ENCODE results near the gene VSIG2.
A peak's percentile ranks its signal among the peaks of the same experiment; 100 is the strongest.

Gene VSIG2

GRCh38 chr11:124745270-124745834 lies 6.7 kb downstream of the VSIG2 start:
- H3K4me1 ChIP-seq (ENCODE audit: low read length), result peaks cover 29% of the 10 kb centered on the region
- peaks cover 8% of the 10 kb centered on the region for H3K27me3 ChIP-seq (ENCODE audit: low read depth, low read length)
- H3K4me3 ChIP-seq (ENCODE audit: low read length), result peak overlapping the region; percentile 98
- H2AFZ ChIP-seq (ENCODE audit: low read depth, low read length), result no peak overlapping the region
- no peaks in the 10 kb centered on the region for H3K79me2 ChIP-seq (ENCODE audit: low read length)
- no peaks in the 10 kb centered on the region for H3K36me3 ChIP-seq (replicated peaks; ENCODE audit: low read depth, low read length)
- H3K9ac ChIP-seq (ENCODE audit: low read length), result no peak overlapping the region
- peak overlapping the region; percentile 94 for H3K4me2 ChIP-seq (ENCODE audit: low read length)
- no peaks in the 10 kb centered on the region for H4K20me1 ChIP-seq (ENCODE audit: insufficient read depth, low read length)
- H3K27ac ChIP-seq (ENCODE audit: low read length), result no peak overlapping the region
- TF ChIP-seq, protein P1, sequence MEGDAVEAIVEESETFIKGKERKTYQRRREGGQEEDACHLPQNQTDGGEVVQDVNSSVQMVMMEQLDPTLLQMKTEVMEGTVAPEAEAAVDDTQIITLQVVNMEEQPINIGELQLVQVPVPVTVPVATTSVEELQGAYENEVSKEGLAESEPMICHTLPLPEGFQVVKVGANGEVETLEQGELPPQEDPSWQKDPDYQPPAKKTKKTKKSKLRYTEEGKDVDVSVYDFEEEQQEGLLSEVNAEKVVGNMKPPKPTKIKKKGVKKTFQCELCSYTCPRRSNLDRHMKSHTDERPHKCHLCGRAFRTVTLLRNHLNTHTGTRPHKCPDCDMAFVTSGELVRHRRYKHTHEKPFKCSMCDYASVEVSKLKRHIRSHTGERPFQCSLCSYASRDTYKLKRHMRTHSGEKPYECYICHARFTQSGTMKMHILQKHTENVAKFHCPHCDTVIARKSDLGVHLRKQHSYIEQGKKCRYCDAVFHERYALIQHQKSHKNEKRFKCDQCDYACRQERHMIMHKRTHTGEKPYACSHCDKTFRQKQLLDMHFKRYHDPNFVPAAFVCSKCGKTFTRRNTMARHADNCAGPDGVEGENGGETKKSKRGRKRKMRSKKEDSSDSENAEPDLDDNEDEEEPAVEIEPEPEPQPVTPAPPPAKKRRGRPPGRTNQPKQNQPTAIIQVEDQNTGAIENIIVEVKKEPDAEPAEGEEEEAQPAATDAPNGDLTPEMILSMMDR (IDR thresholded peaks at IDR 0.05; ENCODE audit: low read depth, low read length), result no peak
- no peak for TF ChIP-seq EZH2phosphoT487 (IDR thresholded peaks at IDR 0.05; ENCODE audit: low read depth)
- no peaks in the 10 kb centered on the region for H3K9me3 ChIP-seq (ENCODE audit: insufficient read depth, low read length)

GRCh38 chr11:124743050-124743449 lies 9.0 kb downstream of the VSIG2 start:
- peaks cover 21% of the 10 kb centered on the region for H3K27me3 ChIP-seq (ENCODE audit: low read depth, low read length)
- no peaks in the 10 kb centered on the region for H3K36me3 ChIP-seq (replicated peaks; ENCODE audit: low read depth, low read length)
- peaks cover 16% of the 10 kb centered on the region for H3K4me1 ChIP-seq (ENCODE audit: low read length)

GRCh38 chr11:124742555-124742954 lies 9.5 kb downstream of the VSIG2 start:
- no peak overlapping the region for H2AFZ ChIP-seq (ENCODE audit: low read depth, low read length)
- peaks cover 22% of the 10 kb centered on the region for H3K27me3 ChIP-seq (ENCODE audit: low read depth, low read length)
- H3K36me3 ChIP-seq (replicated peaks; ENCODE audit: low read depth, low read length), result no peaks in the 10 kb centered on the region
- H3K27ac ChIP-seq (ENCODE audit: low read length), result no peak overlapping the region
- no peak overlapping the region for H3K4me2 ChIP-seq (ENCODE audit: low read length)
- H3K9ac ChIP-seq (ENCODE audit: low read length), result no peak overlapping the region
- no peaks in the 10 kb centered on the region for H3K9me3 ChIP-seq (ENCODE audit: insufficient read depth, low read length)
- no peaks in the 10 kb centered on the region for H3K79me2 ChIP-seq (ENCODE audit: low read length)
- peaks cover 16% of the 10 kb centered on the region for H3K4me1 ChIP-seq (ENCODE audit: low read length)
- TF ChIP-seq, protein P1 (IDR thresholded peaks at IDR 0.05; ENCODE audit: low read depth, low read length), result no peak
- no peak for TF ChIP-seq EZH2phosphoT487 (IDR thresholded peaks at IDR 0.05; ENCODE audit: low read depth)
- no peaks in the 10 kb centered on the region for H4K20me1 ChIP-seq (ENCODE audit: insufficient read depth, low read length)
- no peak overlapping the region for H3K4me3 ChIP-seq (ENCODE audit: low read length)

More at GRCh38 chr11:124743050-124743449, 9.0 kb downstream of the VSIG2 start:
- Histone ChIP-seq H3K9me3 (ENCODE audit: insufficient read depth, low read length) (no peaks in the 10 kb centered on the region), H2AFZ (ENCODE audit: low read depth, low read length) (no peak overlapping the region), H3K9ac (ENCODE audit: low read length) (no peak overlapping the region), H3K4me3 (ENCODE audit: low read length) (no peak overlapping the region), H4K20me1 (ENCODE audit: insufficient read depth, low read length) (no peaks in the 10 kb centered on the region), H3K4me2 (ENCODE audit: low read length) (no peak overlapping the region), H3K79me2 (ENCODE audit: low read length) (no peaks in the 10 kb centered on the region), H3K27ac (ENCODE audit: low read length) (no peak overlapping the region)
- TF ChIP-seq EZH2phosphoT487 (IDR thresholded peaks at IDR 0.05; ENCODE audit: low read depth), result no peak
- TF ChIP-seq, protein P1 (IDR thresholded peaks at IDR 0.05; ENCODE audit: low read depth, low read length), result no peak

DNA sequence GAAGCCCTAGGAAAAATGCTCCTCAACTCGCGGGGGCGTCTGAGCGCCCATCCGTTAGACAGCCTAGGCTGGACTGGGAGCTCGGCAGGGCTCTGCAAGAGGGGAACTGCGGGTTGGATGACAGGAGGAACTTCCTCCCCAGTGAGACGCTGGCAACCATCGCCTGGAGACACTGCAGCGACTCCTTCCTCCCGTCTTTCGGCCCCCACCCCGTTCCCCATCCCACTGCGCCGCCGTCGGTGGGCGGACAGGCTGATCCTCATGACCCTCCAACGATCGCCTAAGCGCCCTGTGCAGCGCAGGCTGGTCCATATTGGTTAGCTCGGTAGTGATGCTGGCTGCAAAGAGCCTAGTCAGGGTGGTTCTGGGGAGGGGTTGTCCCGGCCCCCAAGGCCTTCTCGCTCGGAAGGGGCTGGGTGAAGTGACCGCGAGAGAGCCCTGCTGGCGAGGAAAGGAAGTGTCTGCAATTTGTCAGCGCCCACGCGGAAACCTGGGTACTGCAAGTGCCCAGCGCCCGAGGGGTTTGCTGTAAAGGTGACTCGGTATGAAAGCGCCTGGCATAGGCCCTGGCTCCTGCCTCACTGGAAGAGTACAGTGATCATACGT lies 11.7 kb downstream of the VSIG2 start:
- Histone ChIP-seq H3K4me3 (ENCODE audit: low read length) (peak overlapping the region; percentile 78), H3K4me1 (ENCODE audit: low read length) (peaks cover 9% of the 10 kb centered on the region), H3K9ac (ENCODE audit: low read length) (peak overlapping the region; percentile 59), H3K4me2 (ENCODE audit: low read length) (peak overlapping the region; percentile 88), H3K79me2 (ENCODE audit: low read length) (no peaks in the 10 kb centered on the region), H2AFZ (ENCODE audit: low read depth, low read length) (0 out of 2 replicates have a peak overlapping the region, but pooled peaks have one; percentile 26), H3K9me3 (ENCODE audit: insufficient read depth, low read length) (no peaks in the 10 kb centered on the region), H4K20me1 (ENCODE audit: insufficient read depth, low read length) (no peaks in the 10 kb centered on the region), H3K27ac (ENCODE audit: low read length) (no peak overlapping the region), H3K36me3 (replicated peaks; ENCODE audit: low read depth, low read length) (no peaks in the 10 kb centered on the region), H3K27me3 (ENCODE audit: low read depth, low read length) (peaks cover 25% of the 10 kb centered on the region)
- TF ChIP-seq, protein P1 (IDR thresholded peaks at IDR 0.05; ENCODE audit: low read depth, low read length), result no peak; the same call in 1 of the 2 replicates
- no peak for TF ChIP-seq EZH2phosphoT487 (IDR thresholded peaks at IDR 0.05; ENCODE audit: low read depth)
